Muscle layer of colon (tissue), 2 donors: ENCODE measurements around the gene LAMB1.

Source experiments
- H3K27ac ChIP-seq: one replicate; pipeline ENCODE4 v1.7.0; 2013; ENCODE audit warnings: low read depth, mild to moderate bottlenecking, low read length, moderate library complexity
- H3K27me3 ChIP-seq, 2 donors: one replicate each; pipeline ENCODE4 v1.7.0; 2013; ENCODE audit warnings: low read length in 2 of 2, mild to moderate bottlenecking in 2 of 2; ENCODE audit not compliant: insufficient read depth in 2 of 2, control insufficient read depth in 1 of 2
- H3K36me3 ChIP-seq: one replicate; pipeline ENCODE4 v1.7.0; 2013; ENCODE audit warnings: mild to moderate bottlenecking, low read length; ENCODE audit not compliant: insufficient read depth
- H3K4me1 ChIP-seq: one replicate; pipeline ENCODE4 v1.7.0; 2013; ENCODE audit warnings: mild to moderate bottlenecking, low read length; ENCODE audit not compliant: insufficient read depth
- H3K4me3 ChIP-seq, 2 donors: one replicate each; pipeline ENCODE4 v1.7.0; 2013; ENCODE audit warnings: low read length in 2 of 2, low read depth in 1 of 2, mild to moderate bottlenecking in 1 of 2, moderate library complexity in 1 of 2
- H3K9ac ChIP-seq: one replicate; pipeline ENCODE4 v1.7.0; 2013; ENCODE audit warnings: low read length
- H3K9me3 ChIP-seq: one replicate; pipeline ENCODE4 v1.7.0; 2013; ENCODE audit warnings: mild to moderate bottlenecking, low read length
- donor health status: abdominal sarcoma.
- donor health status: Adenocarcinoma of cecum.

The LAMB1 gene

GRCh38 chr7:107879400-107880035, 123.4 kb downstream of the LAMB1 start:
- Histone ChIP-seq H3K4me3 (no peak overlapping the region), H3K4me1 (peaks cover 6% of the 10 kb centered on the region), H3K27ac (peak overlapping the region; percentile 44)

GRCh38 chr7:107878636-107879035, 124.3 kb downstream of the LAMB1 start:
- Histone ChIP-seq H3K9me3 (no peaks in the 10 kb centered on the region), H3K27me3 (no peaks in the 10 kb centered on the region), H3K9ac (no peak overlapping the region), H3K27ac (no peak overlapping the region), H3K4me1 (peaks cover 13% of the 10 kb centered on the region), H3K4me3 (no peak overlapping the region), H3K36me3 (no peaks in the 10 kb centered on the region)

More at GRCh38 chr7:107879400-107880035, 123.4 kb downstream of the LAMB1 start:
- Histone ChIP-seq H3K9me3 (no peaks in the 10 kb centered on the region), H3K9ac (no peak overlapping the region), H3K36me3 (no peaks in the 10 kb centered on the region), H3K27me3 (no peaks in the 10 kb centered on the region)

GRCh38 chr7:107877731-107878382, 125.1 kb downstream of the LAMB1 start:
- H3K4me1 ChIP-seq = peaks cover 13% of the 10 kb centered on the region
- H3K27me3 ChIP-seq = no peaks in the 10 kb centered on the region
- H3K4me3 ChIP-seq = no peak overlapping the region
- no peak overlapping the region for H3K27ac ChIP-seq
- H3K9ac ChIP-seq = no peak overlapping the region
- no peaks in the 10 kb centered on the region for H3K36me3 ChIP-seq
- no peaks in the 10 kb centered on the region for H3K9me3 ChIP-seq

GRCh38 chr7:107876916-107877315, 126.0 kb downstream of the LAMB1 start:
- H3K27ac ChIP-seq = no peak overlapping the region
- H3K9ac ChIP-seq = no peak overlapping the region
- H3K36me3 ChIP-seq = no peaks in the 10 kb centered on the region
- H3K9me3 ChIP-seq = no peaks in the 10 kb centered on the region
- H3K4me3 ChIP-seq = no peak overlapping the region
- H3K27me3 ChIP-seq = no peaks in the 10 kb centered on the region
- H3K4me1 ChIP-seq = peaks cover 13% of the 10 kb centered on the region

DNA sequence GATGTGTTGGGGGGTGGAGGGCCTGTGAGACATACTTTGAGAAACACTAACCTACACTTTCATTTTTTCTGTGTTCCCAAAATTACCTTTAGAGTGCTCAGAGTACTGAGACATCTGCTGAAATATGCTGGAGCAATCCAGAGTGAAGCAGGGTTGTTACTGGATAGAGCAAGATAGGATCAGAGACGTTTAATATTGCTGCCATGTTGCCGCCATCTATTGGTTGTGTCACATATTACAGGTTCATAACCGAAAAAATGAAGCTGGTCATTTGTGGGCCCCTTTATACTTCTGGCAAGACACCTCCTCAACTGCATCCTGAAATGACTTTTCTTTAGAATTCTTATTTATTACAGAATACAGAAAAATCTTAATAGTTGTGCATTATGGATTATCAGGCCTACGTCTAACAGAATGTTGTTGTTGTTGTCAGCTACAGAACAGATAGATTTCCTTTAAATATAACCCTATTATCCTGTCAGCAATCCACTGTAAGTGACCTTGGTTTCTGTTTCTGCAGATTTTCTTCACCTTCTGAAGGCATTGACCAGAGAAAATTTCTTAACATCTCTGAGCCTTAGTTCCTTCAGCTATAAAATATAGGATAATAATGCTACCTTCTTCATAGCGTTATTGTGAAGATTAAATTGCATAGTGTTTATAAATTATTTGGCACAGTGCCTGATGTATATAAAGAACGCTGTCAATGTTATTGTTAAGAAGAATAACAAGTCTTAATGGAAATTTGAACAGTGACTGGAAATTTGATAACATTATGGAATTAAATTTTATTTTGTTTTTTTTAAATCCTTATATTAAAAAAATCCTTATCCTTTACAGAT, 128.1 kb downstream of the LAMB1 start:
- Histone ChIP-seq H3K4me3 (no peak overlapping the region), H3K4me1 (peaks cover 13% of the 10 kb centered on the region), H3K27ac (peak overlapping the region; percentile 23), H3K9ac (no peak overlapping the region), H3K9me3 (no peaks in the 10 kb centered on the region), H3K27me3 (no peaks in the 10 kb centered on the region), H3K36me3 (no peaks in the 10 kb centered on the region)

DNA sequence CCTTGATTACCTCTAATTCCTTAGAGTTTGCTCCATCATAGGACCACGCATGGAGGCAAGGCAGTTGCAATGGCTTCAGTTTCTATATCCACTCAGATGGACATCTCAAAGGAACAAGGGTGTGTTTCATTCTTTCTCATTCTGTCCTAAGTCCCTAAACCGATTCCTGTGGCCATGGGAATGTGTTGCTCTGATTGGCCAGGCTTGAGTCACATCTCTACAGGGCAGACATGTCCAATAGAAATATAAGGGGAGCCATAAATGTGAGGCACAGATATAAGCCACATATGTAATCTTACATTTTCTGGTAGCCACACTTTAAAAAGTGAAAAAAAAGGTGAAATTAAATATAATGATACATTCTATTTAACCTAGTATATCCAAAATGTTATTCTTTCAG, 128.8 kb downstream of the LAMB1 start:
- no peaks in the 10 kb centered on the region for H3K27me3 ChIP-seq
- peaks cover 13% of the 10 kb centered on the region for H3K4me1 ChIP-seq
- no peaks in the 10 kb centered on the region for H3K9me3 ChIP-seq
- peak overlapping the region; percentile 23 for H3K27ac ChIP-seq
- H3K4me3 ChIP-seq = no peak overlapping the region
- no peaks in the 10 kb centered on the region for H3K36me3 ChIP-seq
- no peak overlapping the region for H3K9ac ChIP-seq
